H1 (cell line): ENCODE data around the gene SIGLEC11. TPM values are rescaled to one million over a fixed set of nuclear protein-coding genes. Genes with fewer than 3 reads are reported as not detected.

Source experiments
- CTCF ChIA-PET: fragments of 300-600 bp; sonication (Branson Sonifier 250); formaldehyde crosslinking; loops from one replicate; lab custom pipeline; 2021; ENCODE audit not compliant: partially characterized antibody; lab: Charles Lee
- POLR2A ChIA-PET: fragments of 300-600 bp; sonication (Branson Sonifier 250); formaldehyde crosslinking; loops from one replicate; lab custom pipeline; 2021; ENCODE audit warnings: inconsistent platforms; ENCODE audit not compliant: partially characterized antibody; lab: Charles Lee
- DNase-seq, 2 experiments: peaks; one replicate each; pipeline versions ENCODE4 v3.0.0 to v3.0.0-alpha.2; 2010 to 2022; ENCODE audit warnings: low spot score in 2 of 2, low read depth in 1 of 2, mixed read lengths in 1 of 2
- FAIRE-seq: peaks from 2 replicates; lab custom pipeline; 2011; peaks lifted over from hg19 to GRCh38; lab: Jason Lieb, UNC
- H2AFZ ChIP-seq: 2 replicates; pipeline ENCODE4 v1.8.1; 2012; ENCODE audit warnings: low read length, inconsistent platforms
- H2AK5ac ChIP-seq: 2 replicates; pipeline ENCODE4 v1.6.1; 2013; ENCODE audit warnings: low read depth, low read length
- H2BK120ac ChIP-seq: replicated peaks from 2 replicates; pipeline ENCODE3; 2013; ENCODE audit warnings: low read depth, low read length, inconsistent platforms
- H2BK12ac ChIP-seq: 2 replicates; pipeline ENCODE4 v1.6.1; 2013; ENCODE audit warnings: low read depth, low read length
- H2BK15ac ChIP-seq: 2 replicates; pipeline ENCODE4 v1.6.1; 2013; ENCODE audit warnings: low read length
- H2BK20ac ChIP-seq: 2 replicates; pipeline ENCODE4 v1.6.1; 2013; ENCODE audit warnings: low read length
- H2BK5ac ChIP-seq: 2 replicates; pipeline ENCODE4 v1.6.1; 2013; ENCODE audit warnings: low read depth, low read length
- H3K14ac ChIP-seq: 2 replicates; pipeline ENCODE4 v1.6.1; 2013; ENCODE audit warnings: inconsistent platforms; ENCODE audit not compliant: insufficient read length
- H3K18ac ChIP-seq: 2 replicates; pipeline ENCODE4 v1.6.1; 2013; ENCODE audit warnings: low read length; ENCODE audit errors: extremely low read depth
- H3K23ac ChIP-seq: 2 replicates; pipeline ENCODE4 v1.6.1; 2013; ENCODE audit warnings: inconsistent platforms; ENCODE audit not compliant: insufficient read length
- H3K23me2 ChIP-seq: 2 replicates; pipeline ENCODE4 v1.6.1; 2013; ENCODE audit warnings: low read depth, low read length
- H3K27ac ChIP-seq: 2 replicates; pipeline ENCODE4 v1.6.1; 2011; ENCODE audit warnings: low read depth, low read length, inconsistent platforms
- H3K27me3 ChIP-seq, 4 experiments: replicated peaks in 1 of 4; 1 replicate in 1 of 4; 2 replicates in 3 of 4; pipeline versions ENCODE4 v1.6.1 to v1.8.1; 2011 to 2013; ENCODE audit warnings: low read length in 3 of 4, mild to moderate bottlenecking in 3 of 4, inconsistent platforms in 2 of 4, mixed read lengths in 2 of 4, moderate library complexity in 1 of 4; ENCODE audit not compliant: control insufficient read depth in 3 of 4, insufficient read depth in 3 of 4; ENCODE audit errors: extremely low read depth in 1 of 4
- H3K36me3 ChIP-seq, 4 experiments: 2 replicates each; pipeline versions ENCODE4 v1.6.1 to v1.8.1; 2011 to 2013; ENCODE audit warnings: mild to moderate bottlenecking in 4 of 4, low read length in 3 of 4, moderate library complexity in 2 of 4, control low read depth in 1 of 4, inconsistent platforms in 1 of 4; ENCODE audit not compliant: insufficient read depth in 4 of 4, control insufficient read depth in 2 of 4
- H3K4ac ChIP-seq: replicated peaks from 2 replicates; pipeline ENCODE3; 2013; ENCODE audit warnings: low read length, low read depth, mixed read lengths, inconsistent platforms; ENCODE audit not compliant: insufficient read length
- H3K4me1 ChIP-seq, 4 experiments: replicated peaks in 1 of 4; 1 replicate in 1 of 4; 2 replicates in 3 of 4; pipeline versions ENCODE4 v1.6.1 to v1.8.1; 2011 to 2013; ENCODE audit warnings: low read length in 3 of 4, inconsistent platforms in 2 of 4, mixed read lengths in 1 of 4; ENCODE audit not compliant: insufficient read depth in 4 of 4, control insufficient read depth in 3 of 4
- H3K4me2 ChIP-seq, 2 experiments: 2 replicates each; pipeline versions ENCODE4 v1.6.1 to v1.8.1; 2011 to 2013; ENCODE audit warnings: low read depth in 2 of 2, low read length in 2 of 2, control low read depth in 1 of 2, inconsistent platforms in 1 of 2, mild to moderate bottlenecking in 1 of 2; ENCODE audit not compliant: insufficient read depth in 1 of 2
- H3K4me3 ChIP-seq, 4 experiments: fragments of 200-600, 300-600 bp in 1 of 4; sonication (generic), shearing (Covaris generic), sonication (Bioruptor Twin) in 1 of 4; 2 replicates each; pipeline versions ENCODE4 v1.5.1 to v1.8.1; 2011 to 2016; ENCODE audit warnings: low read length in 4 of 4, low read depth in 3 of 4, control low read depth in 2 of 4, inconsistent platforms in 2 of 4, mild to moderate bottlenecking in 2 of 4, mixed read lengths in 1 of 4, moderate library complexity in 1 of 4; ENCODE audit not compliant: insufficient read depth in 2 of 4; ENCODE audit errors: extremely low read depth in 1 of 4
- H3K56ac ChIP-seq: replicated peaks from 2 replicates; pipeline ENCODE3; 2013; ENCODE audit warnings: low read depth, mild to moderate bottlenecking, mixed read lengths, low read length, inconsistent platforms; ENCODE audit not compliant: insufficient read length
- H3K79me1 ChIP-seq: 2 replicates; pipeline ENCODE4 v1.6.1; 2013; ENCODE audit warnings: low read depth, low read length, control low read depth
- H3K79me2 ChIP-seq, 2 experiments: 2 replicates each; pipeline versions ENCODE4 v1.6.1 to v1.8.1; 2012 to 2013; ENCODE audit warnings: low read length in 2 of 2, mild to moderate bottlenecking in 2 of 2, inconsistent platforms in 1 of 2; ENCODE audit not compliant: insufficient read depth in 2 of 2, control insufficient read depth in 1 of 2
- H3K9ac ChIP-seq, 4 experiments: replicated peaks in 1 of 4; 1 replicate in 1 of 4; 2 replicates in 3 of 4; pipeline versions ENCODE4 v1.6.1 to v1.8.1; 2011 to 2013; ENCODE audit warnings: low read depth in 3 of 4, low read length in 3 of 4, control low read depth in 2 of 4, mild to moderate bottlenecking in 2 of 4, moderate library complexity in 2 of 4, inconsistent platforms in 1 of 4; ENCODE audit errors: extremely low read depth in 1 of 4
- H3K9me3 ChIP-seq, 2 experiments: 2 replicates each; pipeline versions ENCODE4 v1.6.1 to v1.8.1; 2012 to 2013; ENCODE audit warnings: mild to moderate bottlenecking in 2 of 2, moderate library complexity in 2 of 2, control low read depth in 1 of 2, inconsistent platforms in 1 of 2, low read depth in 1 of 2, low read length in 1 of 2, mixed read lengths in 1 of 2; ENCODE audit not compliant: insufficient read depth in 2 of 2
- H4K20me1 ChIP-seq, 2 experiments: replicated peaks in 1 of 2; 2 replicates each; pipeline versions ENCODE3 to v1.8.1; 2011 to 2013; ENCODE audit warnings: inconsistent platforms in 2 of 2, low read length in 2 of 2, mild to moderate bottlenecking in 1 of 2; ENCODE audit not compliant: insufficient read depth in 2 of 2, control insufficient read depth in 1 of 2
- H4K5ac ChIP-seq: 2 replicates; pipeline ENCODE4 v1.6.1; 2013; ENCODE audit warnings: low read length, low read depth, mixed read lengths, inconsistent platforms; ENCODE audit not compliant: insufficient read length
- H4K8ac ChIP-seq: 2 replicates; pipeline ENCODE4 v1.8.0; 2013; ENCODE audit warnings: mild to moderate bottlenecking, moderate library complexity, low read length, inconsistent platforms; ENCODE audit not compliant: insufficient read depth; ENCODE audit errors: extremely low read depth
- H4K91ac ChIP-seq: replicated peaks from 2 replicates; pipeline ENCODE3; 2013; ENCODE audit warnings: low read length, mixed read lengths, inconsistent platforms; ENCODE audit not compliant: insufficient read length
- CHD2 ChIP-seq: IDR thresholded peaks from 2 replicates; pipeline ENCODE4 v1.6.1; 2012; ENCODE audit warnings: low read length, improper control_type of control experiment
- E2F6 ChIP-seq: IDR thresholded peaks from 2 replicates; pipeline ENCODE4 v1.6.1; 2012; ENCODE audit warnings: inconsistent platforms
- EZH2 ChIP-seq: fragments of 200-600 bp; sonication (generic); IDR thresholded peaks from 2 replicates; pipeline ENCODE4 v1.7.1; 2012; ENCODE audit warnings: low read depth, mild to moderate bottlenecking, moderate library complexity, low read length, inconsistent platforms; ENCODE audit not compliant: severe bottlenecking
- FOSL1 ChIP-seq: IDR thresholded peaks from 2 replicates; pipeline ENCODE4 v1.6.1; 2011; ENCODE audit warnings: mild to moderate bottlenecking, low read depth, low read length, moderate library complexity; ENCODE audit not compliant: insufficient read depth
- GTF2F1 ChIP-seq: IDR thresholded peaks from 2 replicates; pipeline ENCODE4 v1.6.1; 2012; ENCODE audit warnings: low read depth, low read length, improper control_type of control experiment, borderline replicate concordance
- HDAC2 ChIP-seq, 2 experiments: fragments of 300-600 bp in 1 of 2; sonication (generic) in 1 of 2; IDR thresholded peaks; 2 replicates each; pipeline ENCODE4 v1.6.1; 2011 to 2012; ENCODE audit warnings: low read depth in 2 of 2, low read length in 2 of 2, mild to moderate bottlenecking in 2 of 2, moderate library complexity in 2 of 2, borderline replicate concordance in 1 of 2, inconsistent platforms in 1 of 2
- KDM4A ChIP-seq: IDR thresholded peaks from one replicate; pipeline ENCODE4 v1.7.1; 2012; ENCODE audit warnings: low read depth, mild to moderate bottlenecking, moderate library complexity, low read length, inconsistent platforms; ENCODE audit not compliant: severe bottlenecking
- MAFK ChIP-seq: IDR thresholded peaks from 2 replicates; pipeline ENCODE4 v1.6.1; 2012; ENCODE audit warnings: low read depth, mild to moderate bottlenecking, improper control_type of control experiment, low read length
- SAP30 ChIP-seq: fragments of 300-600 bp; sonication (generic); IDR thresholded peaks from 2 replicates; pipeline ENCODE4 v1.7.1; 2012; ENCODE audit warnings: low read length, moderate library complexity, mild to moderate bottlenecking, inconsistent platforms; ENCODE audit not compliant: insufficient read depth, insufficient replicate concordance
- YY1 ChIP-seq: IDR thresholded peaks from 2 replicates; pipeline ENCODE4 v1.6.1; 2011; ENCODE audit warnings: low read depth, mild to moderate bottlenecking, low read length
- WGBS, 2 experiments: shearing (Covaris generic) in 1 of 2; methylation state at CpG; one replicate each; pipeline versions ENCODE4 v1.1.6 to v1.1.7; 2013 to 2015; ENCODE audit warnings: low lambda C conversion rate in 2 of 2, mixed read lengths in 2 of 2, inconsistent platforms in 1 of 2, low coverage in 1 of 2, missing lambda C conversion rate in 1 of 2; ENCODE audit not compliant: insufficient replicate concordance in 2 of 2, insufficient coverage in 1 of 2, insufficient read length in 1 of 2; ENCODE audit errors: extremely low coverage in 1 of 2, missing lambda C conversion rate in 1 of 2; 5-methylcytosine and 5-hydroxymethylcytosine counted together
- polyA plus RNA-seq, 7 experiments: library from polyadenylated mRNA; depleted of rRNA in 3 of 7; stranded (reverse) in 5 of 7; unstranded in 2 of 7; fragments of >200 nt in 5 of 7; fragments of 200-250 nt in 2 of 7; gene quantifications; 1 replicate in 5 of 7; 2 replicates in 1 of 7; 4 replicates in 1 of 7; pipeline versions ENCODE4 v1.2.1 to v1.2.3, GENCODE V29; 2011 to 2013; ENCODE audit warnings: missing spikeins in 2 of 7, mixed read lengths in 2 of 7
- total RNA-seq: library from RNA; stranded (reverse); fragmentation: NEBNext Ultra II Directional; extraction: Animal tissue kit (Norgen Biotek cat#: 25700); gene quantifications from 2 replicates; pipeline ENCODE4 v1.2.1, GENCODE V29; 2021

SIGLEC11 gene
- total and polyA plus RNA-seq, 2 of the 8 experiments (the other 6 are each of a cell fraction or from before 2014, with no cell fraction given), result 0.18 TPM; not detected in 1

GRCh38 chr19:49925486-49925885 is 35.5 kb downstream of the SIGLEC11 start:
- Histone ChIP-seq H2BK20ac (no peak overlapping the region), H4K5ac (no peak overlapping the region), H3K9ac (no peak overlapping the region), H3K4me2 (no peak overlapping the region), H3K36me3 (peaks cover 19 to 47% (median 33%) of the 10 kb centered on the region in 4 experiments), H3K79me2 (peaks cover 24 to 85% of the 10 kb centered on the region in 2 experiments), H3K23ac (no peak overlapping the region), H3K18ac (no peak overlapping the region), H2BK120ac (no peak overlapping the region), H4K8ac (no peak overlapping the region), H3K9me3 (no peaks in the 10 kb centered on the region), H3K4ac (no peak overlapping the region), H3K27me3 (no peaks in the 10 kb centered on the region), H2BK15ac (no peak overlapping the region), H3K23me2 (peaks cover 9% of the 10 kb centered on the region), H2AFZ (no peak overlapping the region), H4K20me1 (peaks cover 36 to 48% of the 10 kb centered on the region in 2 experiments), H2BK12ac (no peak overlapping the region), H3K14ac (no peak overlapping the region), H3K27ac (no peak overlapping the region), H2AK5ac (no peak overlapping the region), H3K4me3 (no peak overlapping the region), H3K79me1 (peaks cover 22% of the 10 kb centered on the region), H2BK5ac (no peak overlapping the region), H3K56ac (no peak overlapping the region), H4K91ac (no peak overlapping the region), H3K4me1 (peaks cover 0 to 19% (median 4%) of the 10 kb centered on the region in 4 experiments; a peak in 5 of 7 replicates)
- ChIA-PET CTCF (no interaction called here), POLR2A (interaction anchor here (1.0 to 15.1 kb wide), 6 partner anchors 9 to 75 kb away, joined by 3 to 373 read pairs (median 4); partner anchors contain the start of gene PTOV1)
- FAIRE-seq, result no peak
- TF ChIP-seq CHD2 (no peak), MAFK (no peak), SAP30 (no peak), FOSL1 (no peak), YY1 (no peak), E2F6 (no peak), GTF2F1 (no peak), HDAC2 (IDR thresholded peaks at IDR 0.05; ENCODE audit: borderline replicate concordance in 1 of 2, low read depth in 2 of 2, low read length in 2 of 2) (no peak), KDM4A (no peak), EZH2 (no peak)
- no peak for DNase-seq
- 99 to 100% methylated on average over 1 to 5 of the region's 5 CpGs for WGBS, 2 experiments
